ENCODE data around the gene ERF. TPM values are rescaled to one million over a fixed set of nuclear protein-coding genes. Genes with fewer than 3 reads are reported as not detected.

Gene ERF
- total and polyA plus RNA-seq, 10 of the 15 experiments (the other 5 are each of a cell fraction or from before 2014, with no cell fraction given): 0.02 to 51.8 (median 14.4) TPM

DNA sequence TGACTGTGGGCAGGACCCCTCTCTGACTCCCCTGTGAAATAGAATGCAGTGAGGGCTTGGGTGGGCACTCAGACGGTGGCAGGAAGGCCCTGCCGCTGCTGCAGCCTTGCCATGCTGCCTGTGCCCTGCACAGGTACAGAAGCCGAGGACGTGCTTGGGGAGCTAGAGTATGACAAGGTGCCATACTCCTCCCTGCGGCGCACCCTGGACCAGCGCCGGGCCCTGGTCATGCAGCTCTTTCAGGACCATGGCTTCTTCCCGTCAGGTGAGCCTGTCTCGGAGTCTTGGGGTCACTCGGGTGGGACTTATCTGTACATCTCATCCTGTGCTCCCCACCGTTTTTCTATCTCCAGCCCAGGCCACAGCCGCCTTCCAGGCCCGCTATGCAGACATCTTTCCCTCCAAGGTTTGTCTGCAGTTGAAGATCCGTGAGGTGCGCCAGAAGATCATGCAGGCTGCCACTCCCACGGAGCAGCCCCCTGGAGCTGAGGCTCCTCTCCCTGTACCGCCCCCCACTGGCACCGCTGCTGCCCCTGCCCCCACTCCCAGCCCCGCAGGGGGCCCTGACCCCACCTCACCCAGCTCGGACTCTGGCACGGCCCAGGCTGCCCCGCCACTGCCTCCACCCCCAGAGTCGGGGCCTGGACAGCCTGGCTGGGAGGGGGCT, 39.7 kb upstream of the ERF start:
- in situ Hi-C loops (cut with MboI) (no loop called here), intact Hi-C loops (cut with micrococcal nuclease; ENCODE audit: unreplicated experiment) (loop anchor here (5.0 kb wide), 1 partner anchor 162 kb away; the partner anchor contains the start of gene POU2F2)
- TF ChIP-seq NFYB (IDR thresholded peaks at IDR 0.05; ENCODE audit: insufficient read depth, low read depth, low read length) (no peak), SUPT20H (IDR thresholded peaks at IDR 0.05; ENCODE audit: borderline replicate concordance, control insufficient read depth, low read depth, low read length) (no peak), JUNB (IDR thresholded peaks at IDR 0.05) (no peak), BHLHE40 (IDR thresholded peaks at IDR 0.05; ENCODE audit: borderline replicate concordance in 1 of 2, low read depth in 2 of 2, low read length in 1 of 2) (no peak), IRF4 (IDR thresholded peaks at IDR 0.05; ENCODE audit: low read depth, low read length) (no peak), POLR2AphosphoS5 (IDR thresholded peaks at IDR 0.05; ENCODE audit: low read length) (no peak)
- TF ChIP-seq, protein P1, sequence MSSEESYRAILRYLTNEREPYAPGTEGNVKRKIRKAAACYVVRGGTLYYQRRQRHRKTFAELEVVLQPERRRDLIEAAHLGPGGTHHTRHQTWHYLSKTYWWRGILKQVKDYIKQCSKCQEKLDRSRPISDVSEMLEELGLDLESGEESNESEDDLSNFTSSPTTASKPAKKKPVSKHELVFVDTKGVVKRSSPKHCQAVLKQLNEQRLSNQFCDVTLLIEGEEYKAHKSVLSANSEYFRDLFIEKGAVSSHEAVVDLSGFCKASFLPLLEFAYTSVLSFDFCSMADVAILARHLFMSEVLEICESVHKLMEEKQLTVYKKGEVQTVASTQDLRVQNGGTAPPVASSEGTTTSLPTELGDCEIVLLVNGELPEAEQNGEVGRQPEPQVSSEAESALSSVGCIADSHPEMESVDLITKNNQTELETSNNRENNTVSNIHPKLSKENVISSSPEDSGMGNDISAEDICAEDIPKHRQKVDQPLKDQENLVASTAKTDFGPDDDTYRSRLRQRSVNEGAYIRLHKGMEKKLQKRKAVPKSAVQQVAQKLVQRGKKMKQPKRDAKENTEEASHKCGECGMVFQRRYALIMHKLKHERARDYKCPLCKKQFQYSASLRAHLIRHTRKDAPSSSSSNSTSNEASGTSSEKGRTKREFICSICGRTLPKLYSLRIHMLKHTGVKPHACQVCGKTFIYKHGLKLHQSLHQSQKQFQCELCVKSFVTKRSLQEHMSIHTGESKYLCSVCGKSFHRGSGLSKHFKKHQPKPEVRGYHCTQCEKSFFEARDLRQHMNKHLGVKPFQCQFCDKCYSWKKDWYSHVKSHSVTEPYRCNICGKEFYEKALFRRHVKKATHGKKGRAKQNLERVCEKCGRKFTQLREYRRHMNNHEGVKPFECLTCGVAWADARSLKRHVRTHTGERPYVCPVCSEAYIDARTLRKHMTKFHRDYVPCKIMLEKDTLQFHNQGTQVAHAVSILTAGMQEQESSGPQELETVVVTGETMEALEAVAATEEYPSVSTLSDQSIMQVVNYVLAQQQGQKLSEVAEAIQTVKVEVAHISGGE (CRISPR knock-in tag; IDR thresholded peaks at IDR 0.05): no peak
- Histone ChIP-seq H2AFZ (ENCODE audit: control insufficient read depth, low read depth, low read length) (no peak overlapping the region), H3K79me2 (ENCODE audit: control insufficient read depth, insufficient read depth, low read length) (no peaks in the 10 kb centered on the region), H3K9me3 (replicated peaks; ENCODE audit: control insufficient read depth, insufficient read depth, low read length) (no peaks in the 10 kb centered on the region), H3K36me3 (ENCODE audit: control insufficient read depth in 2 of 2, insufficient read depth in 2 of 2, low read length in 1 of 2) (peaks cover 16 to 20% of the 10 kb centered on the region in 2 experiments; a peak in 3 of 4 replicates), H3K4me2 (ENCODE audit: control insufficient read depth, insufficient read depth) (no peak overlapping the region), H3K9ac (ENCODE audit: control insufficient read depth, insufficient read depth, low read length) (no peak overlapping the region), H3K4me3 (no peak overlapping the region), H4K20me1 (ENCODE audit: control insufficient read depth, insufficient read depth) (no peaks in the 10 kb centered on the region), H3K4me1 (ENCODE audit: control insufficient read depth, insufficient read depth, low read length) (no peaks in the 10 kb centered on the region; the same call in 1 of the 2 replicates), H3K27ac (ENCODE audit: control insufficient read depth, insufficient read depth) (no peak overlapping the region), H3K27me3 (replicated peaks in 1 of 2; ENCODE audit: control insufficient read depth in 2 of 2, insufficient read depth in 2 of 2, low read length in 1 of 2) (no peaks in the 10 kb centered on the region)
- ATAC-seq (no peak), DNase-seq (ENCODE audit: low read depth, low spot score) (no peak), FAIRE-seq (no peak)
- BruUV-seq (replicated peaks): no TSS peak
- ChIA-PET SMC1A (ENCODE audit: uncharacterized antibody, unreplicated experiment) (interaction anchor here (0.6 to 1.3 kb wide), 3 partner anchors 33 to 186 kb away, joined by 3 to 5 read pairs (median 3); no protein-coding TSS in a partner anchor), RAD21 (ENCODE audit: unreplicated experiment) (no interaction called here), CTCF (interaction anchor here (1.3 to 3.2 kb wide), 2 partner anchors 50 to 165 kb away, joined by 3 to 25 read pairs; no protein-coding TSS in a partner anchor), POLR2A (no interaction called here)
- WGBS (ENCODE audit: insufficient coverage, insufficient replicate concordance, low lambda C conversion rate, missing lambda C conversion rate): 88% methylated on average over 19 of the region's 24 CpGs
